Uterus (tissue), 2 donors: ENCODE measurements around the gene DCHS2.

Experiments used
- CTCF ChIP-seq, 4 experiments: fragments of 200-600 bp in 2 of 4; fragments of 450-650 bp in 2 of 4; sonication (generic) in 2 of 4; IDR thresholded peaks; one replicate each; pipeline ENCODE4 v1.5.1; 2016 to 2019; ENCODE audit warnings: antibody characterized with exemption in 4 of 4, mild to moderate bottlenecking in 2 of 4, moderate library complexity in 1 of 4
- POLR2A ChIP-seq, 2 donors: fragments of 450-650 bp; IDR thresholded peaks; one replicate each; pipeline ENCODE4 v1.6.1; 2016; ENCODE audit warnings: antibody characterized with exemption in 2 of 2, mild to moderate bottlenecking in 1 of 2, moderate library complexity in 1 of 2

GRCh38 chr4:154407443-154407842, 84.2 kb downstream of the DCHS2 start:
- TF ChIP-seq CTCF (IDR thresholded peaks at IDR 0.05) (no peak), POLR2A (IDR thresholded peaks at IDR 0.05) (no peak)
